ENCODE data around the gene SOWAHB. TPM values are rescaled to one million over a fixed set of nuclear protein-coding genes. Genes with fewer than 3 reads are reported as not detected.

The SOWAHB gene
- total and polyA plus RNA-seq, 2 donors (not counting 1 experiment from before 2014, with no cell fraction given), result 0.07 to 0.17 TPM

- Histone ChIP-seq H3K27ac (ENCODE audit: insufficient read depth, low read length) (no peak overlapping the region), H3K79me2 (ENCODE audit: control insufficient read depth, insufficient read depth, low read length) (no peaks in the 10 kb centered on the region), H3K4me2 (ENCODE audit: extremely low read depth, insufficient read depth, low read length) (no peak overlapping the region), H2AFZ (ENCODE audit: low read length) (no peak overlapping the region), H3K4me3 (replicated peaks in 1 of 4; ENCODE audit: control extremely low read depth in 1 of 4, insufficient read depth in 1 of 4, low read depth in 3 of 4, low read length in 4 of 4) (no peak overlapping the region), H3K9me3 (ENCODE audit: control insufficient read depth, insufficient read depth, low read depth, low read length) (no peaks in the 10 kb centered on the region), H4K20me1 (ENCODE audit: control insufficient read depth, extremely low read depth, insufficient read depth, low read length) (no peaks in the 10 kb centered on the region), H3K4me1 (ENCODE audit: control insufficient read depth, extremely low read depth, insufficient read depth, low read length) (no peaks in the 10 kb centered on the region), H3K9ac (ENCODE audit: insufficient read depth, low read length) (no peak overlapping the region), H3K27me3 (ENCODE audit: control insufficient read depth, insufficient read depth, low read length) (no peaks in the 10 kb centered on the region), H3K36me3 (ENCODE audit: control insufficient read depth, insufficient read depth, low read length) (no peaks in the 10 kb centered on the region)
- TF ChIP-seq EZH2 (IDR thresholded peaks at IDR 0.05; ENCODE audit: low read length, missing control alignments), result no peak
- no peak for TF ChIP-seq CTCF (conservative IDR thresholded peaks at IDR 0.05 in 1 of 2, IDR thresholded peaks at IDR 0.05 in 1 of 2; ENCODE audit: low read depth in 1 of 2, low read length in 2 of 2)
- no peak for DNase-seq (ENCODE audit: low read depth in 2 of 2)
These were observed 43.1 kb downstream of the SOWAHB start for GRCh38 chr4:76854858-76855257.

- Histone ChIP-seq H3K27me3 (ENCODE audit: control insufficient read depth, insufficient read depth, low read length) (no peaks in the 10 kb centered on the region), H3K36me3 (ENCODE audit: control insufficient read depth, insufficient read depth, low read length) (no peaks in the 10 kb centered on the region), H4K20me1 (ENCODE audit: control insufficient read depth, extremely low read depth, insufficient read depth, low read length) (no peaks in the 10 kb centered on the region), H3K79me2 (ENCODE audit: control insufficient read depth, insufficient read depth, low read length) (no peaks in the 10 kb centered on the region), H2AFZ (ENCODE audit: low read length) (no peak overlapping the region), H3K4me2 (ENCODE audit: extremely low read depth, insufficient read depth, low read length) (no peak overlapping the region), H3K9me3 (ENCODE audit: control insufficient read depth, insufficient read depth, low read depth, low read length) (no peaks in the 10 kb centered on the region), H3K4me1 (ENCODE audit: control insufficient read depth, extremely low read depth, insufficient read depth, low read length) (no peaks in the 10 kb centered on the region), H3K9ac (ENCODE audit: insufficient read depth, low read length) (no peak overlapping the region), H3K4me3 (replicated peaks in 1 of 4; ENCODE audit: control extremely low read depth in 1 of 4, insufficient read depth in 1 of 4, low read depth in 3 of 4, low read length in 4 of 4) (no peak overlapping the region), H3K27ac (ENCODE audit: insufficient read depth, low read length) (no peak overlapping the region)
- DNase-seq (ENCODE audit: low read depth in 2 of 2), result no peak
- TF ChIP-seq CTCF (conservative IDR thresholded peaks at IDR 0.05 in 1 of 2, IDR thresholded peaks at IDR 0.05 in 1 of 2; ENCODE audit: low read depth in 1 of 2, low read length in 2 of 2), result no peak
- TF ChIP-seq EZH2 (IDR thresholded peaks at IDR 0.05; ENCODE audit: low read length, missing control alignments), result no peak
These were observed 46.6 kb downstream of the SOWAHB start for GRCh38 chr4:76851375-76851774.

GRCh38 chr4:76850010-76850441, 47.9 kb downstream of the SOWAHB start:
- H3K9me3 ChIP-seq (ENCODE audit: control insufficient read depth, insufficient read depth, low read depth, low read length), result no peaks in the 10 kb centered on the region
- H3K4me3 ChIP-seq (replicated peaks in 1 of 4; ENCODE audit: control extremely low read depth in 1 of 4, insufficient read depth in 1 of 4, low read depth in 3 of 4, low read length in 4 of 4), result no peak overlapping the region
- H3K36me3 ChIP-seq (ENCODE audit: control insufficient read depth, insufficient read depth, low read length), result no peaks in the 10 kb centered on the region
- no peak overlapping the region for H2AFZ ChIP-seq (ENCODE audit: low read length)
- H3K4me2 ChIP-seq (ENCODE audit: extremely low read depth, insufficient read depth, low read length), result no peak overlapping the region
- peak; percentile 88 to 98 for DNase-seq (ENCODE audit: low read depth in 2 of 2)
- no peaks in the 10 kb centered on the region for H3K79me2 ChIP-seq (ENCODE audit: control insufficient read depth, insufficient read depth, low read length)
- H4K20me1 ChIP-seq (ENCODE audit: control insufficient read depth, extremely low read depth, insufficient read depth, low read length), result no peaks in the 10 kb centered on the region
- no peak overlapping the region for H3K27ac ChIP-seq (ENCODE audit: insufficient read depth, low read length)
- no peaks in the 10 kb centered on the region for H3K4me1 ChIP-seq (ENCODE audit: control insufficient read depth, extremely low read depth, insufficient read depth, low read length)
- H3K27me3 ChIP-seq (ENCODE audit: control insufficient read depth, insufficient read depth, low read length), result no peaks in the 10 kb centered on the region
- H3K9ac ChIP-seq (ENCODE audit: insufficient read depth, low read length), result no peak overlapping the region
- TF ChIP-seq EZH2 (IDR thresholded peaks at IDR 0.05; ENCODE audit: low read length, missing control alignments) (no peak), CTCF (conservative IDR thresholded peaks at IDR 0.05 in 1 of 2, IDR thresholded peaks at IDR 0.05 in 1 of 2; ENCODE audit: low read depth in 1 of 2, low read length in 2 of 2) (no peak)

Other genes with a start within 250 kb of the SOWAHB start
- gene SEPTIN11, start 51.6 kb upstream of the SOWAHB start, total RNA-seq, result 293 and 688 TPM in 2 replicates
- 521 and 1,286 TPM in 2 replicates for gene SEPTIN11, start 51.6 kb upstream of the SOWAHB start, polyA plus RNA-seq
- gene CCNI, start 177.8 kb upstream of the SOWAHB start, total RNA-seq, result 117 and 151 TPM in 2 replicates
- 214 and 216 TPM in 2 replicates for gene CCNI, start 177.8 kb upstream of the SOWAHB start, polyA plus RNA-seq